ENCODE data around the gene GRK5. TPM values are rescaled to one million over a fixed set of nuclear protein-coding genes. Genes with fewer than 3 reads are reported as not detected.

GRK5 gene
- total RNA-seq, 1 donor from 2014 or later, result 21.3 TPM

- Mint-ChIP-seq H3K4me3 (no peak overlapping the region), H3K4me1 (peaks cover 55% of the 10 kb centered on the region), H3K27ac (peak overlapping the region; percentile 73), H3K27me3 (no peaks in the 10 kb centered on the region), H3K36me3 (ENCODE audit: low read depth) (peaks cover 22% of the 10 kb centered on the region), H3K9me3 (peaks cover 2% of the 10 kb centered on the region)
- ChIA-PET CTCF (interaction anchor here (1.7 kb wide), 1 partner anchor 161 kb away, joined by 6 read pairs; the partner anchor contains the start of gene GRK5), POLR2A (interaction anchor here (1.1 kb wide), 1 partner anchor 34 kb away, joined by 3 read pairs; no protein-coding TSS in a partner anchor)
- ATAC-seq (ENCODE audit: low read depth), result no peak
- TF ChIP-seq CTCF (IDR thresholded peaks at IDR 0.05), result no peak
- intact Hi-C loops (cut with micrococcal nuclease), result loop anchor here (2.0 to 5.0 kb wide), 4 partner anchors 36 to 101 kb away; no protein-coding TSS in a partner anchor
- DNase-seq, result no peak
Observed at GRCh38 chr10:119367841-119368549, 160.6 kb downstream of the GRK5 start.

GRCh38 chr10:119368581-119368980 lies 161.2 kb downstream of the GRK5 start:
- Mint-ChIP-seq H3K9me3 (peaks cover 8% of the 10 kb centered on the region), H3K4me3 (peak overlapping the region; percentile 87), H3K27me3 (no peaks in the 10 kb centered on the region), H3K27ac (peak overlapping the region; percentile 98), H3K36me3 (ENCODE audit: low read depth) (peaks cover 18% of the 10 kb centered on the region), H3K4me1 (peaks cover 60% of the 10 kb centered on the region)
- TF ChIP-seq CTCF (IDR thresholded peaks at IDR 0.05), result no peak
- DNase-seq, result no peak
- ChIA-PET CTCF (interaction anchor here (1.7 kb wide), 1 partner anchor 162 kb away, joined by 6 read pairs; the partner anchor contains the start of gene GRK5), POLR2A (interaction anchor here (0.8 to 4.9 kb wide), 5 partner anchors 27 to 204 kb away, joined by 3 to 35 read pairs (median 4); partner anchors contain the start of gene SFXN4)
- intact Hi-C loops (cut with micrococcal nuclease), result loop anchor here (2.0 to 5.0 kb wide), 4 partner anchors 36 to 101 kb away; no protein-coding TSS in a partner anchor
- ATAC-seq (ENCODE audit: low read depth), result no peak

DNA sequence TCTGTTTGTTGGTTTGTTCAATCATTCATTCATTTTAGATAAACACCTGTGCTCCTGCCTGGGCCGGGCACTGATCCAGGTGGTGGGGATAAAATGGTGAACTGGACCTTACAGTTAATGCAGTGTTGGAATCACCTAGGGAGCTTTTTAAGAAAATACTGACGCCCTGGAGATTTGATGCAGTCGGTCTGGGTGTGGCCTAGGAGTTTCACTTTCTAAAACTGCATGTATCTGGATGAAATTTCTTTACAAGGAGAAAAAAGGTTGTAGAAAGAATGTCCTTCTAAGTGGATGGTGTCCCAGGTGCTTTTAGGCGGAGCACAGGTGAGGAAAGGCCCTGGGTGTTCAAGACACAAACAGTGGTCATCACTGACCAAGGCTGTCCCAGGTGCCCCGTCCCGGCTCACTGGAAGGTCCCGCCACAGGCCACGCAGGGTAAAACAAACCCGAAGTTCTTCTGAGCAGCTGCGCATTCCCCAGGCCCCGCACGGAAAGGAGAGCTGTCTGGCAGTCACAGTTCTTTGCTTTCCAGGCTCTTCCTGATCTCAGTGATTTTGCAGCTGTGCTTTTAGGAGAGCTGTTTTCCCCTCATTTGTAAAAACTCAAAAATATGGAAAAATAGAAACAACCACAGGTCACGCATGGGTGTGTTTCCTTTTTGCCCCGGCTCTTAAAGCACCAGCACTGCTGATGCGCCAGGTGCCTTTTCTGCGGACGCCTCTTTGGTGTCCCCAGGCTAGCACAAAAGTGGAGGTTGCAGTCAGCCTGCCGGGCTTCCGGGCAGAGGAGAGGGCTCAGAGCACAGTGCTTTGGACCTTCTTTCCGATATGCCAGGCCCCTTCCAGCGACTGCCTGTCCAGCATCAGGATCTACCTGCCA lies 161.9 kb downstream of the GRK5 start:
- TF ChIP-seq CTCF (IDR thresholded peaks at IDR 0.05), result no peak
- Mint-ChIP-seq H3K36me3 (ENCODE audit: low read depth) (peaks cover 17% of the 10 kb centered on the region), H3K27ac (peak overlapping the region; percentile 98), H3K27me3 (no peaks in the 10 kb centered on the region), H3K4me3 (peak overlapping the region; percentile 87), H3K4me1 (peaks cover 66% of the 10 kb centered on the region), H3K9me3 (peaks cover 8% of the 10 kb centered on the region)
- intact Hi-C loops (cut with micrococcal nuclease), result loop anchor here (1.0 to 5.0 kb wide), 6 partner anchors 37 to 161 kb away; no protein-coding TSS in a partner anchor
- ChIA-PET POLR2A (interaction anchor here (0.5 to 4.9 kb wide), 7 partner anchors 8 to 204 kb away, joined by 3 to 35 read pairs (median 4); partner anchors contain the start of gene SFXN4), CTCF (interaction anchor here (1.3 to 1.7 kb wide), 2 partner anchors 160 to 162 kb away, joined by 3 to 6 read pairs; partner anchors contain the start of gene GRK5)
- DNase-seq, result peak; percentile 46
- ATAC-seq (ENCODE audit: low read depth), result peak; percentile 72

- Mint-ChIP-seq H3K4me1 (peaks cover 76% of the 10 kb centered on the region), H3K27me3 (no peaks in the 10 kb centered on the region), H3K9me3 (peaks cover 8% of the 10 kb centered on the region), H3K36me3 (ENCODE audit: low read depth) (peaks cover 11% of the 10 kb centered on the region), H3K27ac (peak overlapping the region; percentile 98), H3K4me3 (peak overlapping the region; percentile 87)
- ChIA-PET POLR2A (interaction anchor here (1.6 to 4.9 kb wide), 2 partner anchors 64 to 99 kb away, joined by 3 to 35 read pairs; no protein-coding TSS in a partner anchor), CTCF (interaction anchor here (1.3 to 2.3 kb wide), 2 partner anchors 161 to 163 kb away, joined by 3 to 11 read pairs; partner anchors contain the start of gene GRK5)
- ATAC-seq (ENCODE audit: low read depth) (peak; percentile 25), DNase-seq (no peak)
- intact Hi-C loops (cut with micrococcal nuclease), result loop anchor here (2.0 kb wide), 1 partner anchor 25 kb away; no protein-coding TSS in a partner anchor
- no peak for TF ChIP-seq CTCF (IDR thresholded peaks at IDR 0.05)
Observed at GRCh38 chr10:119370111-119370741, 162.9 kb downstream of the GRK5 start.

All from activated B cell treated with CpG ODN at 0.5 μM for 24 hours (primary cell).